GM10266 (cell line): ENCODE data around the gene GOLGA7B.

Experiments used
- DNase-seq: peaks from one replicate; pipeline ENCODE4 v3.0.0; 2012; ENCODE audit errors: extremely low spot score
- TF ChIP-seq, protein P1 (sequence below): IDR thresholded peaks from 2 replicates; pipeline ENCODE4 v1.5.1; 2012; ENCODE audit warnings: mild to moderate bottlenecking, low read depth; ENCODE audit not compliant: control insufficient read depth, insufficient read depth; ENCODE audit errors: missing control alignments

Gene GOLGA7B

GRCh38 chr10:97895915-97896314, 46.3 kb downstream of the GOLGA7B start:
- TF ChIP-seq, protein P1, sequence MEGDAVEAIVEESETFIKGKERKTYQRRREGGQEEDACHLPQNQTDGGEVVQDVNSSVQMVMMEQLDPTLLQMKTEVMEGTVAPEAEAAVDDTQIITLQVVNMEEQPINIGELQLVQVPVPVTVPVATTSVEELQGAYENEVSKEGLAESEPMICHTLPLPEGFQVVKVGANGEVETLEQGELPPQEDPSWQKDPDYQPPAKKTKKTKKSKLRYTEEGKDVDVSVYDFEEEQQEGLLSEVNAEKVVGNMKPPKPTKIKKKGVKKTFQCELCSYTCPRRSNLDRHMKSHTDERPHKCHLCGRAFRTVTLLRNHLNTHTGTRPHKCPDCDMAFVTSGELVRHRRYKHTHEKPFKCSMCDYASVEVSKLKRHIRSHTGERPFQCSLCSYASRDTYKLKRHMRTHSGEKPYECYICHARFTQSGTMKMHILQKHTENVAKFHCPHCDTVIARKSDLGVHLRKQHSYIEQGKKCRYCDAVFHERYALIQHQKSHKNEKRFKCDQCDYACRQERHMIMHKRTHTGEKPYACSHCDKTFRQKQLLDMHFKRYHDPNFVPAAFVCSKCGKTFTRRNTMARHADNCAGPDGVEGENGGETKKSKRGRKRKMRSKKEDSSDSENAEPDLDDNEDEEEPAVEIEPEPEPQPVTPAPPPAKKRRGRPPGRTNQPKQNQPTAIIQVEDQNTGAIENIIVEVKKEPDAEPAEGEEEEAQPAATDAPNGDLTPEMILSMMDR = no peak
- no peak for DNase-seq

DNA sequence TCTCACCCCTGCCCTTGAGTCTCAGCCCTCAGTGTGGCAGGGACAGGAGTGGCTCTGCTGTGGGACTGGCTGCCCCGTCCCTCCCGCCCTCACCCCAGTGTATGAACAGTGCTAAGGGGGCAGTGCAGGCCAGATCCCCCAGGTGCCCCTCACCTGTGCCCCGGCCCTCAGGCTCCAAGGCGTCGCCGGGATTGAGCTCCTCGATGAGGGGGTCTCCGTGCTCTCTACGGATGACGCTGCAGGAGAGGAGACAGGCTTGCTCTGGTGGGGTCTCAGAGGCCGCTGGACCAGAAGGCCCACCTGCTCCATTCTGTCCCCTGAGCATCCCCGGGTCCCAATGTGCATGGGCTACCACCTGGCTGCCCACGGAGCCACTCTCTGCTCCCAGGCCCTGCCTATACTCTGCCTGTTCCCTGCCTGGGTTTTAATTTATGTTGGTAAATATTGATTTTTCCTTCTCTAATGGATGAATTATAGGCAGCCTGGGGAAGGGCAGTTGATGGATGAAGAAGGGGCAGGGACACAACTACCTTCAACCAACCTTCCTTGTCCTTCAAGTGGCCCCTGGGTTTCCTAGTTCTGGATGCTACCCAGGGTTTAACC, 47.2 kb downstream of the GOLGA7B start:
- TF ChIP-seq, protein P1 = no peak
- DNase-seq = no peak

- TF ChIP-seq, protein P1 = no peak
- no peak for DNase-seq
These were observed 48.8 kb downstream of the GOLGA7B start for GRCh38 chr10:97898429-97898828.

DNA sequence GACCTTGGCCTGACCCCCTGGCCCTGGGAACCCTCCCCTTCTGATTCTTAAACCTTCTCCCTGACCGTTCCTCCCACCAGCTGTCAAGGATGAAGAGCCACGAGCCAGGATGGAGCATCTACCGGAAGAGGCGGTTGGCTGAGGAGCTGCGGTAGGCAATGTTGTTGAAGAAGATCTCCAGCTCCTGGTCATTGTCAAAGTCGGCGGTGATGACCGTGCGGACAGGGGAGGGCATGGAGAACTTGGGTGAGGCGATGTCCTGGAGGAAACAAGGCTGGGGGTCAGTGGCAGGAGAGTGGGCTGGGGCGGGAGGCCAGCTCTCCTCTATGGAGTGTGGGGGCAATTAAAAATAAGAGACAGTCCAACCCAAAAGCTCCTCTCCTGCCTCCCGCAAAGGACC, 51.7 kb downstream of the GOLGA7B start:
- no peak for DNase-seq
- TF ChIP-seq, protein P1 = no peak

GRCh38 chr10:97903128-97904017, 53.7 kb downstream of the GOLGA7B start:
- DNase-seq = no peak

DNA sequence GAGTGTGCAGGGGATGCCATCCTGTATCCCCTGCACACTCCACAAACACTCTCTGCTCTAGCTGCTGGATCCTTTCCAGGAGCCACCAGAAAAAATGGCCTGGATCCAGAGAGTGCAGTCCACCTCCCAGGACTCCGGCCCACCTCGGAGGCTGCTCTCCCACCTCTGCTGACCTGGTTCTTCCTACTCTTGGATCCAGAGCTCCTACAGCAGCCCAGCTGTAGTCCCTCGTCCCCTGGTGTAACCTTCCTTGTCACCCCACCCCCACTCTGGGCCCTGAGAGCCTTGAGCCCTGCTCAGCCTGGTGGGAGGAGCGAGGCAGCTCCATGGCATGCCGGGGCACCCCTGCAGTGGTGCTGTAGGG, 54.4 kb downstream of the GOLGA7B start:
- no peak for DNase-seq
- TF ChIP-seq, protein P1 = no peak

More at GRCh38 chr10:97903128-97904017, 53.7 kb downstream of the GOLGA7B start:
- TF ChIP-seq, protein P1 = no peak

GRCh38 chr10:97904576-97904975, 54.9 kb downstream of the GOLGA7B start:
- DNase-seq = no peak
- TF ChIP-seq, protein P1 = no peak
